Endometrium (tissue), 2 donors: ENCODE results near the gene ZNF148.
A peak's percentile ranks its signal among the peaks of the same experiment; 100 is the strongest.

Source experiments
- FAIRE-seq: peaks from 2 replicates; lab custom pipeline; 2012; peaks lifted over from hg19 to GRCh38; lab: Jason Lieb, UNC
- donor health status: control.
- donor health status: control.

Gene ZNF148

DNA sequence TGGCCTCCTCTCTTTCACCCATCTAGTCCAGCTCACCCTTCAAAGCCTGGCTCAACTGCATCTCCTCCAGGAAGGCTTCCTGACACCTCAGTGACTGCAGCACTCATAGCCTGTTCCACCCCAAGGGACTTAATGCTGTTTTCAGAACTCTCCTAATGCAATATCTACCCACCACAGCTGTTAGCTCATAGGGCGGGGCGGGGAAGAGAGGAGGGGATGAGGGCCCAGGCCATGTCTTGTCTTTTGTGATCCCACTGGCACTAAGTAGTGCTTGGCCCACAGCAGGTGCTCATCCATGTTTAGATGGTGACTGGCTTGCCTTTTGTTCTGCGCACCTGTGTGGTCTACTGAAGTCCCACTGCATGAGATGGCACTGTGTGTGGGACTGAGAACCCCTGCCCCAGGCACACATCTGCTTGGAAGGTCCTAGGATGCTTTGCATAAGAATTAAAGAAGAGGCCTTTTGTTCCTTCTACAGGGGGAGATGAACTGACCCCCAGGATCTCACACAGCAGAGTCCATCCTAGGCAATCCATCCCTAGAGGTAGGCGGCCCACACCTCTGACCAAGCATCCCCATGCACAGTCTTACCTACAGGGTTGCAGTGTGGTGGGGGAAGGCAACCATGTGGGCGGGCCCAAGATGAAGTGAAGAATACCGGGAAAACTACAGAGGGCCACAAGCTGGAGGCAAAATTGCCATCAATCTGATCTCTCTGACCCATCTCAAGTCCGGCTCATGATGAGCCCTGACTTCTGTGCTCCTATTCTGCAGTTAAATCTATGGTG is 185.6 kb downstream of the ZNF148 start:
- no peak for FAIRE-seq

DNA sequence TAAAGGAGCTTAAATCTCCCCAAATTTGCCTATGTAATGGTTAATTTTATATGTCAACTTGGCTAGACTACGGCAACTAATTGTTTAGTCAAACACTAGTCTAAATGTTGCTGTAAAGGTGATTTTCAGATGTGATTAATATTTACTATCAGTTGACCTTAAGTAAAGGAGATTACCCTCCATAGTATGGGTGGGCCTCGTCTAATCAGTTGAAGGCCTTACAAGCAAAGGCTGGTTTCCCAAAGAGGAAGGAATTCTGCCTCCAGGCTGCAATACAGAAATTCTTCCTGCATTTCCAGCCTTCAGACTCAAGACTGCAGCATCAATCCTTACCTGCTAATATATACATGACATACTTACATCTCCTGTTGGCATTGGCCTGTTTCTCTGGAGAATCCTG is 186.2 kb downstream of the ZNF148 start:
- FAIRE-seq, result no peak

DNA sequence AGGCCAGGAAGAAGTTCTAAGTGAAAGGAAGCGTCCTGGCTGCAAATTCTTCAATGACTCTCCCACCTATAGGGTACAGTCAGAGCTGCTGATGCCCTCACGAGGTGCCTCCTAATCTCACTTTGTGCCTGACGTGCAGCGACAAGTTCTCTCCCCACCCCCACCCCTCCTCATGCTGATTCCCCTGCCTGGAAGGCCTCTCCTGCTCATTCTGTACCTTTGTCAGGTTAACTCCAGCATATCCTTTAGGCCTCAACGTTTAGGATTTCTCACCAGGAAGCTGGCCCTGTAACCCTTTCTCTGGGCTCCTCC is 187.6 kb downstream of the ZNF148 start:
- FAIRE-seq, result no peak

DNA sequence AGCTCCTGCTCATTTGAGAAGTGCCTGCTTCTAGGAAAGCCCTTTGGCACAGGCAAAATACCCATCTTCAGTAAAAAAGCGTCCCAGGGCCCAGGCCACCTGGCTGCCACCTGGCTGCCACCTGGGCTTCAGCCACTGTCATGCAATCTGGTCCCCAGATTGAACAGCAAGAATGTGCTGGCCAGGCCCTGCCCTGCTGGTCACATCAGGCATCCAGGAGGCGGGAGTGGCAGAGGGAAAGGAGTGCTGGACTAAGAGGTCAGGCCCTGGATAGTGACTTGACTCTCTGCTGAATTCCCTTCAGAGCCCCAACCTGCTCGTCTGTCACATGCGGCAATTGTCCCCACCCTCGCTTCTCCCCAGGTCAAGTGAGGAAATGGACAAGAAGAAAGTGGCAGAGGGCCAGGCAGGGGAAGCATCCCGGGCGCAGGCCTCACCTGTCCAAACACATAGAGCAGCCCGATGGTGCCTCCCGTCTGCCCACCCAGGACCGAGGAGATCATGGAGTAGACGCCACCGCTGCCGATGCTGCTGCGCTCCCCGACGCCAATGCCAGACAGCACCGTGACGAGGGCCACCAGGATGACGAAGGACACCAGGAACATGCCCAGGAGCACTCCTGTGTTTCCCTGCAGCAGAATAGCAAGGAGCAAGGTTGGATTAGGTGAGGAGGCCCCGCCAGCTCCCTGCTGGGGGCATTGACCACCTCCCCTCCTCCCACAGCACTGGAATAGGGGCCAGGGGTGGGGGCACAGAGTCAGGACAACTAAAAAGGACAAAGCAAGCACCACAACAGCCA is 188.1 kb downstream of the ZNF148 start:
- no peak for FAIRE-seq

DNA sequence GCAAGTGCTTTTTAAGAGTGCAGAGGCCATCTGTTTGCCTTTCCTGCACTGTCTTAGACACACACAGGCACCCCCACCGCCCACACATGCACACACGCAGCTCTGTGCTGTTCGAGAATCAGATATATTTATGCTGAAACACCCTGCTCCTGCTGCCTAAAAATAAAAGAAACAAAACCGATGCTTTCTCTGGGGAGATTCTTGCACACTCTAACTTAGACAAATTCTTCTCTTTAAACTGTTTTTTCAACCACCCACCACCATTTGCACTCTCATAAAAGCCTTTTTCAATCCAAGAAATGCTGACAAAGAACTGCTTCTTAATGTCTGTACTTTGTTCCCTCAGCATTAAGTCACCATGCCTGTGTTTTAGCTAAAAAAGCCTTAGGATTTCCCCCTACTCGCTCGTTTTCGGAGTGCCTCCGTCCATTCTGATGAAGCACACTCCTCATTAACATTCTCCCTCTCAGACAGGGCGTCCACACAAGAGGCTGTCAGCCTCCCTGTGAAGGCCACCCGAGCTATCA is 188.8 kb downstream of the ZNF148 start:
- FAIRE-seq, result peak; percentile 88

DNA sequence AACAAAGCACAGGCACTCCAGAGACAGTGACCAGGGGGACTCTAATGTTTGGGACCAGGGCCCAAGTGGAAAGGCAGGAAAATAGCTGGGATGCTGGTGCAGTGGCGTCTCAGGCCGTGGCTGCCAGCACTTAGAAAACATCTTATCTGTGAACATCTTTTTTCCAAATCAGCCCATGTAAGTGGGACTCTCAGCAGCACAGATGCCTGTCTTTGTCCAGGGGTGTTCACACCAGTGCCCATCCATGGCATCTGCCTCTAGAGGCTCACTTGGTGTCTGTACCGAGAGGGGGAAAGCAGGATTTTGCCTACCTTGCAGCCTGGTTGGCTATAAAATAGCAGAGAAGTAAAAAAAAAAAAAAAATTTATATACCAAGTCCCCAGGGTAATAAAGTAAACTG is 189.3 kb downstream of the ZNF148 start:
- FAIRE-seq, result no peak

DNA sequence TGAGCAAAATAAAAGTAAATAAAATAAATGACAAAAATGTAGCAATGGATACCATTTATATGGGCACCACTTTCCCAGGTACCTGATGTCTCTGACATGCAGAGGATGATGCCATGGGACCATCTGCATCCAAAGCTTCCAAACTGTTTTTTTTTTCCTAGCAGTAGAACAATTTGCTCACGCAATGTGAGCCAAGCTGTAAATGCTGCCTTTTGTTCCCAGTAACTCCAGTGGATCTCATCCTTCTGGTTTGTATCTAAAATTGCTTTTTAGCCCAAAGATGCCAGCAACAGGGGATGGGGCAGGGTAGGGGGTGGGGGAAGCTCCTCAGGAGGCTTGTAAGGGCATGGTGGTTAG is 195.3 kb downstream of the ZNF148 start:
- FAIRE-seq, result no peak

DNA sequence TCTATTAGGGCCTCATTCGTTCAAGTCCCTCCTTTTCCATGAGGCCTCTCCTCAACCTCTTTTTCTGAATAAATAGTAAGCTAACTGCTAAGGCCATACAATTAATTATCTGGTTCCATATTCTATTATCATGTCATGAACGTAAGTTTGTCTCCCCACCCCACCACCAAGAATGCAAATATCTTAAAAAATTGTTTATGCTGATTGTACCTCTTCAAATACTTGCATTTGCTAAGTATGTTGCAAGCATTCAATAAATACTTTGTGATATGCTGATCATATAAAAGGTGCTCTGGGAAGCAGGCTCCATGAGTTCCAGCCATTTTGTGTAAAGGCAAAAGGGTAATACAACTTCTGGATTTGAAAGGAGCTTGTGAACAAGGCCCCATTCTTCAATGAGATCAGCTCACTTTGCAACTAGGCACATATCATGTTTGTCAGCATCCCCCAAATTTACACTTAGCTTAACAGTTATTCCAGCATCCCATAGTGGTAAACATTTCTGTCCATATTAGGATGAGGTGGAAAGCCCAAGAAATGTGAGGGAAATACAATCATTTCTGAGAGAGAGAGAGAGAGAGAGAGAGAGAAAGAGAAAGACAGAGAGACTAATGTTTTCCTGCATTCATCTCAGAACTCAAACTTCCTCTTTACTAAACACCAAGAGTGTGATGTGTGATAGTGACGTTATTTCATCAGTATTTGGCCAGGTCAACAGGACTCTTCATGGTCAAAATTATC is 195.8 kb downstream of the ZNF148 start:
- no peak for FAIRE-seq

DNA sequence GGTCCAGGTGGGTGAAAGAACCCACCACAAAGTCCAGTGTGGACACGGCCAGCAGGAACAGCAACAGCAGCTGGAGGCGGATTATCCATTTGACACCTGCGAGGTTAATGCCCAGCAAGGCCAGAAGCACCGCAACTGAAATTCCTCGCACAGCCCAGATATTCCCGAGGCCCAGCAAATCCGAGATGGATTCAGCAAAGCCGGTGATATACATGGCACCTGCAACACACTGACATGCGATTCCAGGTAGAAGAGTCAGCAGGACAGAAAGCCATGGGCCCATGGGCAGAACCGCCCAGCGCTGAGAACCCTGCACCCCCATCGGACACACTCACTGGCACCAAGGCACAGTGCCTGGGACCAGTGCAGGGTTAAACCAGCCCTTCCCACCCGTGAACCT is 197.4 kb downstream of the ZNF148 start:
- no peak for FAIRE-seq
